Measurements from ENCODE around the gene PLXNC1.

The PLXNC1 gene

DNA sequence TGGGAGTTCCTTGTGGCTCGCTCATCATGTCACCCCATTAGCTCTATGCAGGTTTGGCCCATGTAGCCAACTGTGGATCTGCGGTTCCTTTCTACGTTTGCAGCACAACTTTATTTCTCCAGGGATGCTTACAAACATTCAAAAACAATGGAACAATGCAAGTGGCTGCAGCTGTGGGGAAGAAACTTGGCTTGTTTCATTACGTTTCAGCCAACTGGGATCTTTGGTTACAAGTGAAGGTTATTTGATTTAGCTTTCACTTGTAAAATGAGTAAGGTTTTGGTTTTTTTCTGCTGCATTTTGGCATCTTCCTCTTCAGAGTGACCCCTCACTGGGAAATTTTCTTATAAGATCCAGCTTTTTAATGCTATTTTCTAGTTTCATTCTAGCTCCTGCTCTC is 105.9 kb downstream of the PLXNC1 start:
- Histone ChIP-seq H3K9ac (ENCODE audit: low read length) (no peak overlapping the region), H3K9me3 (ENCODE audit: control insufficient read depth, low read length) (no peaks in the 10 kb centered on the region), H3K36me3 (ENCODE audit: control insufficient read depth, insufficient read depth, low read length, severe bottlenecking) (no peaks in the 10 kb centered on the region), H3K4me3 (ENCODE audit: low read length) (no peak overlapping the region), H3K4me1 (ENCODE audit: control insufficient read depth, insufficient read depth, low read length) (no peaks in the 10 kb centered on the region), H3K27me3 (replicated peaks; ENCODE audit: control insufficient read depth, insufficient read depth, low read length) (no peaks in the 10 kb centered on the region)
- no peak for DNase-seq (ENCODE audit: low read depth)

DNA sequence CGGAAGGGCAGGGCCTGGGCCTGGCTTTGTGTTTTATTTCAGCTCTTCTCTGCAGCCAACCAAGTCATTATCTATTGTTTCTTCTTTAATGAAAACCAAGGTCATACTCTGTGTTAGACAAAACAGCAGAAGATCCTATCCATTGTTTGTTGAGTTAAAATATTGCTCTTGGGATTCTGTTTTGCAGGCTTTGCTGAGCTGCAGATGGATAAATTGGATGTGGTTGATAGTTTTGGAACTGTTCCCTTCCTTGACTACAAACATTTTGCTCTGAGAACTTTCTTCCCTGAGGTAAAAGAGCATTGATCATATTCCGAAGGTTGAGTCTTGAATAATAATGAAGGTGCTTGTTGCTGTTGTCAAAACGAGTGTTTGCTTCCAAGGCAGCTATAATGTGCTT is 106.6 kb downstream of the PLXNC1 start:
- no peaks in the 10 kb centered on the region for H3K4me1 ChIP-seq (ENCODE audit: control insufficient read depth, insufficient read depth, low read length)
- H3K27me3 ChIP-seq (replicated peaks; ENCODE audit: control insufficient read depth, insufficient read depth, low read length): no peaks in the 10 kb centered on the region
- no peaks in the 10 kb centered on the region for H3K36me3 ChIP-seq (ENCODE audit: control insufficient read depth, insufficient read depth, low read length, severe bottlenecking)
- no peak for DNase-seq (ENCODE audit: low read depth)
- no peak overlapping the region for H3K9ac ChIP-seq (ENCODE audit: low read length)
- no peak overlapping the region for H3K4me3 ChIP-seq (ENCODE audit: low read length)
- H3K9me3 ChIP-seq (ENCODE audit: control insufficient read depth, low read length): no peaks in the 10 kb centered on the region

DNA sequence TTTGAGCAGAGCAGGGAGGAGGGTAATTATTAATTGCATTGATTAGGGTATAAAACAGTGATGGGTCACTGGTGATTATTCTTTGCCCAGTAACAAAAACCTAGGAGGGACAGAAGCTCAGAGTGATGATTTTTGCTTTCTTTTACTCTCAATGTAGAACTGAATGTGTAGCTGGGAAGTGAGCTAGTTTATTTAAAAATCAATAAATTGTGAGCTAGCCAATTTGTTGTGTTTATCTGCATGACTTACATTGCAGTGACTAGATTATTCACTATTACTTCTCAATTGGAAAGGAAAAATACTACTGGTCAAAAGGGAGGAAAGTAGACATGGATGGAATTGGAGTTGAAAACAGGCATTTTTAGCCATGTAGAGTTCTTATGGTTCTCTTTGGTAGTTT is 107.1 kb downstream of the PLXNC1 start:
- Histone ChIP-seq H3K36me3 (ENCODE audit: control insufficient read depth, insufficient read depth, low read length, severe bottlenecking) (no peaks in the 10 kb centered on the region), H3K4me3 (ENCODE audit: low read length) (no peak overlapping the region), H3K9me3 (ENCODE audit: control insufficient read depth, low read length) (no peaks in the 10 kb centered on the region), H3K4me1 (ENCODE audit: control insufficient read depth, insufficient read depth, low read length) (no peaks in the 10 kb centered on the region), H3K9ac (ENCODE audit: low read length) (no peak overlapping the region), H3K27me3 (replicated peaks; ENCODE audit: control insufficient read depth, insufficient read depth, low read length) (no peaks in the 10 kb centered on the region)
- no peak for DNase-seq (ENCODE audit: low read depth)

DNA sequence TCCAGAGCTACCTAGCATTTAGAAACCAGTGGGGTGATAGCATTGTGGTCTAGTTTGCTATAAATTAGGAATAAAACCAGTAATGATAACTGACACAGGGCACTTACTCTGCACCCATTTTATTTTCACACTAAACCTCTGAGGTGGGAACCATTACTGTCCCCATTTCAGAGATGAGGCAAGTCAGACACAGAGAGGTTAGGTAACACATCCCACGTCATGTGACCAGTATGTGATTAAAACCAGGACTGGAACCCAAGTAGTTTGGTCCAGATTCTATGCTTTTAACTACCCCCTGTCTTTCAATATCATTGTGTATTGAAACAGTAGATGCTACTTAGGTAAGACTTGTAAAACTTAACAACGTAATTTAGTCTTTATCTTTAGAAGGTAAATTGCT is 110.2 kb downstream of the PLXNC1 start:
- no peak for DNase-seq (ENCODE audit: low read depth)
- Histone ChIP-seq H3K9me3 (ENCODE audit: control insufficient read depth, low read length) (no peaks in the 10 kb centered on the region), H3K9ac (ENCODE audit: low read length) (no peak overlapping the region), H3K27me3 (replicated peaks; ENCODE audit: control insufficient read depth, insufficient read depth, low read length) (no peaks in the 10 kb centered on the region), H3K4me3 (ENCODE audit: low read length) (no peak overlapping the region), H3K36me3 (ENCODE audit: control insufficient read depth, insufficient read depth, low read length, severe bottlenecking) (no peaks in the 10 kb centered on the region), H3K4me1 (ENCODE audit: control insufficient read depth, insufficient read depth, low read length) (peaks cover 13% of the 10 kb centered on the region)

DNA sequence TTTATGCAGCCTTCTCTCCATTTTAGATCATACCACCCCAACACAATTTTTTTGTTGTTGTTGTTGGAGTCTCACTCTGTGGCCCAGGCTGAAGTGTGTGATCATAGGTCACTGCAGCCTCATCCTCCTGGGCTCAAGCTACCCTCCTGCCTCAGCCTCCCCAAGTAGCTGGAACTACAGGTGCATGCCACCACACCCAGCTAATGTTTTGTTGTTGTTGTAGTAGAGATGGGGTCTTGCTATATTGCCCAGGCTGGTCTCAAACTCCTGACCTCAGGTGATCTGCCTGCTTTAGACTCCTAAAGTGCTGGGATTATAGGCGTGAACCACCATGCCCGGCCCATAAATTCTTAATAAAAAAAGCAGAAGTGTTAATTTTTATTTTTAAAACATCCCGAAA is 111.6 kb downstream of the PLXNC1 start:
- no peaks in the 10 kb centered on the region for H3K36me3 ChIP-seq (ENCODE audit: control insufficient read depth, insufficient read depth, low read length, severe bottlenecking)
- H3K4me3 ChIP-seq (ENCODE audit: low read length): no peak overlapping the region
- DNase-seq (ENCODE audit: low read depth): no peak
- H3K27me3 ChIP-seq (replicated peaks; ENCODE audit: control insufficient read depth, insufficient read depth, low read length): no peaks in the 10 kb centered on the region
- H3K9me3 ChIP-seq (ENCODE audit: control insufficient read depth, low read length): no peaks in the 10 kb centered on the region
- H3K4me1 ChIP-seq (ENCODE audit: control insufficient read depth, insufficient read depth, low read length): peaks cover 13% of the 10 kb centered on the region
- H3K9ac ChIP-seq (ENCODE audit: low read length): no peak overlapping the region

DNA sequence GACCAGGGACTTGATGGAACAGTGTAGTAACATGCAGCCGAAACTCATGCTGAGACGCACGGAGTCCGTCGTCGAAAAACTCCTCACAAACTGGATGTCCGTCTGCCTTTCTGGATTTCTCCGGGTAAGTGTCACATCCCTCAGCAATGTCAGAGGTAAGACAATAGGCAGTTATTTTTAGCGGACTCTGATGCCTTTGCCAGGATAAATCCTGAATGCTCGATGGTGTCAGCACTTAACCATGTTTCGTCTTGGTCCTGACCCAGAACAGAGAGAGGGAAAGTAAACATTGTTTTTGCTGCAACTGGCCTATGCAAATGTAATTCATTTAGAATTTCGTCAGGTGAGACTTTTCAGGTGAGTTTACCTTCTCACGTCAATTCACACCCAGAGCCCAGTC is 112.3 kb downstream of the PLXNC1 start:
- Histone ChIP-seq H3K36me3 (ENCODE audit: control insufficient read depth, insufficient read depth, low read length, severe bottlenecking) (no peaks in the 10 kb centered on the region), H3K4me1 (ENCODE audit: control insufficient read depth, insufficient read depth, low read length) (peaks cover 13% of the 10 kb centered on the region), H3K4me3 (ENCODE audit: low read length) (no peak overlapping the region), H3K9me3 (ENCODE audit: control insufficient read depth, low read length) (no peaks in the 10 kb centered on the region), H3K27me3 (replicated peaks; ENCODE audit: control insufficient read depth, insufficient read depth, low read length) (no peaks in the 10 kb centered on the region), H3K9ac (ENCODE audit: low read length) (no peak overlapping the region)
- no peak for DNase-seq (ENCODE audit: low read depth)

DNA sequence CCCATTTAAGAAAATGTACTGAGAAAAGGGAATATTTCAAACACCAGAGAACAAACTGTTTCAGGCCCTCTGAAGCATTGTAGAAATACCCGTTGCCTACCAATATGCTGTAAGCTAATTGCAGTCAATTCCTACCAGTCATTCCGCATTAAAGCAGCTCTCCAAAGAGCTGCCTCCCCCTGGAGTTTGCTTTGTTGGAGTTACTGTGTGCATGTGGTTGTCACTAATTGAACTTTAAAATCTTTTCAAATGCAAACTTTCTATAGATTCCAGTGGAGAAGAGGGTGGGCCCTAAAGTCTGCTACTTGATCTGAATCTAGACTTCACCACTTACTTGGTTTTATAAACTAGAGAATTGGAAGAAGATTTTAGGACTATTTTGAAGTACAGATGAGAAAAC is 112.7 kb downstream of the PLXNC1 start:
- Histone ChIP-seq H3K9ac (ENCODE audit: low read length) (no peak overlapping the region), H3K4me1 (ENCODE audit: control insufficient read depth, insufficient read depth, low read length) (peaks cover 15% of the 10 kb centered on the region), H3K9me3 (ENCODE audit: control insufficient read depth, low read length) (no peaks in the 10 kb centered on the region), H3K36me3 (ENCODE audit: control insufficient read depth, insufficient read depth, low read length, severe bottlenecking) (no peaks in the 10 kb centered on the region), H3K27me3 (replicated peaks; ENCODE audit: control insufficient read depth, insufficient read depth, low read length) (no peaks in the 10 kb centered on the region), H3K4me3 (ENCODE audit: low read length) (no peak overlapping the region)
- no peak for DNase-seq (ENCODE audit: low read depth)

DNA sequence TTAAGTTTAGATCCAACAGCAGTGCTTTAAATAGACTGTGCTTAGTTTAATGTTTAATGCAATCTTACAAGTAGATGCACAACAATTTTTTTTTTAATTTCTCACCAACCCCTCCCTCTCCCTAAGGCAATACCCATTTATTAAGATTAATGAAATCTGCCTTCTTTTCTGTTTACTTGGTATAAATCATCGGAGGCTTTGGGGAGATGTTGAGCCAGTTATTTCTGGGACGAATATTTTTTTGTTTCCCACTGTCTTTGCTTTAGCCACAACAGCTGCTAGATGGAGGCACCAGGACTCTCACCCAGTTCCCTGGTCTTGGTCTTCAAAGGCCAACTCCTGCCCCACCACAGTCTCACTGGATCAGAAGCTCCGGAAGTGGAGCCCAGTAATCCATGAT is 113.4 kb downstream of the PLXNC1 start:
- peak overlapping the region; percentile 87 for H3K4me3 ChIP-seq (ENCODE audit: low read length)
- DNase-seq (ENCODE audit: low read depth): no peak
- no peaks in the 10 kb centered on the region for H3K27me3 ChIP-seq (replicated peaks; ENCODE audit: control insufficient read depth, insufficient read depth, low read length)
- H3K4me1 ChIP-seq (ENCODE audit: control insufficient read depth, insufficient read depth, low read length): peaks cover 22% of the 10 kb centered on the region
- H3K9me3 ChIP-seq (ENCODE audit: control insufficient read depth, low read length): no peaks in the 10 kb centered on the region
- peak overlapping the region; percentile 85 for H3K9ac ChIP-seq (ENCODE audit: low read length)
- no peaks in the 10 kb centered on the region for H3K36me3 ChIP-seq (ENCODE audit: control insufficient read depth, insufficient read depth, low read length, severe bottlenecking)

DNA sequence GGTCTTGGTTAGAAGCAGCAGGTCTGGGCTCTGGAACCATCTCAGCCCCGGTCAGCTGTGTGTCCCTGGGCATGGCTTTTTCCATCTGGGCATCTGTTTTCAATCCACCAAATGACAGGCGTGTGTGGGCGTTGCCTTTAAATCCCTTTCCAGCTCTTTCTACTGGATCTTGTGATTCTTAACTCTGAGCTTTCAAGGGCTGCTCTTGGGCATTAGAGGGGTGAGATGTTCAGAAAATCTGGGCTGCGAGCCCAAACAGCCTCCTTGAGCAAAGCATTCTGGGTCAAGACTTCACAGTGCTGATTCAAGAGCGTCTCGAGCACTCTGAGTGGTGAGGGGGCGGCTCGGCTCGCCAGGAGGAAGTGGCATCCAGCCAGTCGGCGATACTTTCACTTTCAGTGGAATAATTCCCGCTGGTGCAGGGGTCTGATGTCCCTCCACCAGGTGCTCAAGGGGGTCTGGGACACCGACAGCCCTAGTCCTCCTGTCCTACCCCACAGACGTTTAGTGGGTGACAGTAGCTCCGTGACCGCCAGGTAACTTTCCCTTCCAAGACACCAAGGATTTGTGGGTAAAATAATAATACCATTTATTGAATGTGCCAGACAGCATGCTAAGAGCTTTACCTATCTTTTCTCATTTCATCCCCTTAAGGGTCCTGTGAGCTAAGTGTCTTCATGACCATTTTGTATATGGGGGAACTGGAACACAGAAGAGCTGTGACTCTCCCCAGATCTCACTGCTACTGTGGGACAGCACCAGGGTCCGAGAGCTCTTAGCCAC is 114.0 kb downstream of the PLXNC1 start:
- Histone ChIP-seq H3K36me3 (ENCODE audit: control insufficient read depth, insufficient read depth, low read length, severe bottlenecking) (no peaks in the 10 kb centered on the region), H3K4me3 (ENCODE audit: low read length) (peak overlapping the region; percentile 87), H3K27me3 (replicated peaks; ENCODE audit: control insufficient read depth, insufficient read depth, low read length) (no peaks in the 10 kb centered on the region), H3K9me3 (ENCODE audit: control insufficient read depth, low read length) (no peaks in the 10 kb centered on the region), H3K4me1 (ENCODE audit: control insufficient read depth, insufficient read depth, low read length) (peaks cover 26% of the 10 kb centered on the region), H3K9ac (ENCODE audit: low read length) (peak overlapping the region; percentile 85)
- DNase-seq (ENCODE audit: low read depth): peak; percentile 97

DNA sequence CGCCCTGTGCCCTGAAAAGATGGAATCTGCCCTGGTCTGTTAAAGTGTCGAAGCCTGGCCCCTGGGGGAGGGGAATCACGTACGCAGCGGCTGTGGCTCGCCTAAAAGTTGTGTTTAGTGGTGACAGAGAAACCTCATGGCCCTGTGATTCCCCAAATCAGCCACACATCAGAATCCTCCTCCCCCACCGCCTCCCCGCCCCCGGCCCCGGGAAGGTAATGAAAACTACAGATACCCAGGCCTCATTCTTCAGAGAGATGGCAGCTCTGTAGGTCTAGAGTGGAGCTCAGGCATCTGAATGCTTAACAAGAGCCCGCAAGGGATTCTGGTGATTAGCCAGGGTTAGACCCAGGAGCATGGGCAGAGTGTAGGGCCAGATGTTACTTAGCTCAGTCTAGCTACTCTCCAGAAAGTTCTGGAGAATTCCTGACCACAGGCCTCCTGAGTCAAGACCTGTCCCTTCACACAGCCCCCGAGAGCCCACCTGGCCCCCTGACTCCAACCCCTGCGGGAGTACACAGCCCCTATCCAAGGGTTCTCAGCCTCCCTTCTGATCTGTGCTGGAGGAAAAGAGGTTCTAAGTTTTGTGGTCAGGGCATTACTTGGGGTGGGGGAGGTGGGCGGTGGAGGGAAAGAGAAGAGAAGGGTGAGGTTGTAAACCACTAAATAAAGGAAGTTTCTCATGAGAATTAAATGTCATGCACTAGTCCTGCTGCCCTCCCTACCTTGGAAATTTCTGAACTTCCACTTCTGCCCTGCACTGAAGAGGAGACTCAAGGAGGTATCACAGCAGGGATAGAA is 114.8 kb downstream of the PLXNC1 start:
- no peak for DNase-seq (ENCODE audit: low read depth)
- H3K4me1 ChIP-seq (ENCODE audit: control insufficient read depth, insufficient read depth, low read length): peaks cover 34% of the 10 kb centered on the region
- no peaks in the 10 kb centered on the region for H3K36me3 ChIP-seq (ENCODE audit: control insufficient read depth, insufficient read depth, low read length, severe bottlenecking)
- H3K9ac ChIP-seq (ENCODE audit: low read length): peak overlapping the region; percentile 85
- H3K4me3 ChIP-seq (ENCODE audit: low read length): peak overlapping the region; percentile 87
- no peaks in the 10 kb centered on the region for H3K27me3 ChIP-seq (replicated peaks; ENCODE audit: control insufficient read depth, insufficient read depth, low read length)
- no peaks in the 10 kb centered on the region for H3K9me3 ChIP-seq (ENCODE audit: control insufficient read depth, low read length)

DNA sequence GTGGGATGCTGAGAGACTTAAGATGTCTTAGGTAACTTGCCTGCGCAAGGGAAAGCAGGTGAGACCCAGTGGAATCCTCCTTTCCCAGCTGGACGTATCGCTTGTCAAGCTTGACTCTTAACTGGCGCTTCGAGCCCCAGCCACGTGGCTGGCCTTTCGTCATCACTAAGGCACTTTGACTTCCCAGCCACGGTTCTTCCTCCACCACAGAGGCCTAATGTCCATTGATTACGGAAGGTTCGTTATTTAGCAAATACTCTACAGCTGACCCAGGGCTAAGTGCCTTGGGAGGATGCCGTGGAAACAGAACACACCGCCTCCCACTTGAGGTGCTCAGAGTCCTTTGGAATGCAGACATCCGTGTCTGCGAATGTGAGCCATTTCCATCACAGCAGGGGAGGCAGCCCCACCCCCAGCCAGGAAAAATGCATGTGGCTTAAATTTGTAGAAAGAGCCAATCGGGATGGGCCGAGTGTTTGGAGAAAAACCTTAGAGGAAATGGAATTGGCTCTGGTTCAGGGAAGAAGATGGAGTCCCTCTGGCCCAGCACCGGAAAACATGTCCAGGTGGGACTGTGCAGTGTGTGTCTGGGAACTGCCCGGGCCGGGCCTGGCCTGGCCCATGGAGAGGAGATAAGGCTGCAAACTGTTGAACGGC is 115.7 kb downstream of the PLXNC1 start:
- DNase-seq (ENCODE audit: low read depth): no peak
- no peak overlapping the region for H3K4me3 ChIP-seq (ENCODE audit: low read length)

More for the DNA sequence above, 115.7 kb downstream of the PLXNC1 start:
- H3K9me3 ChIP-seq (ENCODE audit: control insufficient read depth, low read length): no peaks in the 10 kb centered on the region
- no peaks in the 10 kb centered on the region for H3K27me3 ChIP-seq (replicated peaks; ENCODE audit: control insufficient read depth, insufficient read depth, low read length)
- peaks cover 36% of the 10 kb centered on the region for H3K4me1 ChIP-seq (ENCODE audit: control insufficient read depth, insufficient read depth, low read length)
- no peaks in the 10 kb centered on the region for H3K36me3 ChIP-seq (ENCODE audit: control insufficient read depth, insufficient read depth, low read length, severe bottlenecking)
- no peak overlapping the region for H3K9ac ChIP-seq (ENCODE audit: low read length)

Data from adipocyte (in vitro differentiated cells).